GM12891 (cell line): ENCODE measurements around the gene EHD1.

Source experiments
- POLR2A ChIP-seq: IDR thresholded peaks from 2 replicates; pipeline ENCODE4 v1.6.1; 2011; ENCODE audit warnings: low read depth, low read length, control low read depth
- POLR2AphosphoS5 ChIP-seq: IDR thresholded peaks from 2 replicates; pipeline ENCODE4 v1.6.1; 2011; ENCODE audit warnings: low read depth, low read length, control low read depth
- POU2F2 ChIP-seq: IDR thresholded peaks from 2 replicates; pipeline ENCODE4 v1.6.1; 2011; ENCODE audit warnings: low read depth, mild to moderate bottlenecking, control low read depth, low read length, moderate library complexity

DNA sequence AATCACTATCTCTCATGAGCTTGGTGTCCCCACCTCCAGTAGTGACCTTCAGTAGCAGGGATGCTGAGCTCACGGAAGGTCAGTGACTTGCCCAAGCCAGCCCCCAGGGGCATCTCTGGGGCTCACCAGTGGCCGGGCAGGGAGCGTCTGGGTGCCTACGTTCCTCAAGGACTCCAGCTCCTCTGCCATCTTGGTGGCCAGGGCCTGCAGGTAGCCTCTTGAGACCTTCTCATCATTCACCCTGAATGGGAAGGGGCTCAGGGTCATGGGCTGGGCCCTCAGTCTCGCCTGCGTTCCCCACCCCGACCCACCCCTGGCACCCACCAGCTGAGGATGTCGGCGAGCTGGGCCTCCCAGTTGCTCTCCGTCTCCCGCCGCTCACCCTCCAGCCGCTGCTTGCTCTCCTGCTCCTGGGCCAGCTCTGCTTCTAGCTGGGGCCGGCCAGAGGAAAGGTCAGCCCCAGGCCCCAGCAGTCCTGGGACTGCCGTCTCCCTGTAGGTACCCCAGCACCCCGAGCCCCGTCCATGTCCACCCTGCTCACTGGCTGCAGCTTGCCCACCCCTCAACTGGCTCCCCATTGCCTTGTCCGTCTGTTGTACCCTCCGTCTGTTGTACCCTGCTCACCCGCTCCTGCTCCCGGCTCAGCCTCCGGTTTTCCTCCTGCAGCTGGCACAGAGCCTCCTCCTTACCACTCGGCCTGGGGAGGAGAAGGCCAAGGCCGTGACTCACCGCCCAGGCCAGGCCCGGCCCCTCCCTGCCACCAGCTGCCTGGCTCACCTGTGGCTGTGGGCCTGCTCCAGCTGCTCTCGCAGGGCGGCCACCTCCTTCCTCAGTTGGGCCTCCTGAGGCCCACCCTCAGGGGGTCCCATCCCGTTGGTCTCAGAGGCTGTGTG lies 43.5 kb downstream of the EHD1 start:
- TF ChIP-seq POLR2A (no peak), POLR2AphosphoS5 (no peak), POU2F2 (no peak)
